ENCODE results near the gene CTBP1.

The CTBP1 gene

GRCh38 chr4:1195109-1195671, 53.7 kb downstream of the CTBP1 start:
- DNase-seq (ENCODE audit: low spot score) = no peak

GRCh38 chr4:1194010-1194900, 54.7 kb downstream of the CTBP1 start:
- DNase-seq (ENCODE audit: low spot score) = no peak

DNA sequence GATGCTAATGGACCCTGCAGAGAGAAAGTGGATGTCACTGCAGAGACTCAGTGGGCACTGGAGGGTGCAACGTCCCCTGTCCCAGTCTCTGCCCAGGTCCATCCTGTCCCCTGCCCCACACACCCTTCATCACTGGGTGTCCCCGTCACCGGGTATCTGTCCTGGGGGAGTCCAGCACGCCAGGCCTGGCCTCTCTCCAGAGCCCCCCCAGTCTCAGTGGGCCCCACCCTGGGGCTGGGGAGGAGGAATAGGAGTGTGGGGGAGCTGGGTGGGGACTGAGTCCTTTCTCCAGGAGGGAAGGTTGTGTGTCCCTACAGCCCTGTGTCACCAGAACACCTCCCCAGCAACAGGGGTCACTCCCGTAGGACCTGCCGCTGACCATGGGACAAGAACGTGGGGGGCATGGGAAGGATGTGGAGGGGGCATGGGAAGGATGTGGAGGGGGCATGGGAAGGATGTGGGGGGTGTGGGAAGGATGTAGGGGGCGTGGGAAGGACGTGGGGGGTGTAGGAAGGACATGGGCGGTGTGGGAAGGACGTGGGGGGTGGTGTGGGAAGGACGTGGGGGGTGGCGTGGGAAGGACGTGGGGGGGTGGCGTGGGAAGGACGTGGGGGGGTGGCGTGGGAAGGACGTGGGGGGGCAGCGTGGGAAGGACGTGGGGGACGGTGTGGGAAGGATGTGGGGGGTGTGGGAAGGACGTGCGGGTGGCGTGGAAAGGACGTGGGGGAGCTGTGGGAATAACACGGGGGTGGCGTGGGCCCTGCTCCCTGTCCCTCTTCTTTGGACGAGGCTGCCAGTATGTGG, 55.5 kb downstream of the CTBP1 start:
- DNase-seq (ENCODE audit: low spot score) = no peak

- no peak for DNase-seq (ENCODE audit: low spot score)
Observed at GRCh38 chr4:1192493-1193205, 56.3 kb downstream of the CTBP1 start.

DNA sequence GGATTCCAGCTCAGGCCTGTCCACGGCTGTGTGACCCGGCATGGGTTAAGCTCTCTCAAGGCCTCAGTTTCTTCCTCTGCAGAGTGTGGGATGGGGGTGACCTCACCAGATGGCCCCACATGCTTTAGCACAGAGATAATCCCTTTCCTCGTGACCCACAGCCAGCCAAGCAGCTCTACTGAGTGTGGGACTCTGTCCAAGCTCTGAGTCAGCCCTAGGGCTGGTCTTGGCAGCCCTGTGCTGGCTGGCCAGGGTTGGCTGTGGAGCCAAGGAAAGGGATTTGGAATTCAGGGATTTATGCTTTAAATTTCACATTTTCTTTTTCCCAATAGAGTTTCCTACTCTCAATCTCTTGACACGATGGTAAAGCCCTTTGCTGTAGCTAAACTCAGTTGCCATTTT, 56.8 kb downstream of the CTBP1 start:
- DNase-seq (ENCODE audit: low spot score) = peak; percentile 70

- peak; percentile 1 for DNase-seq (ENCODE audit: low spot score)
Observed at GRCh38 chr4:1191621-1192020, 57.3 kb downstream of the CTBP1 start.

DNA sequence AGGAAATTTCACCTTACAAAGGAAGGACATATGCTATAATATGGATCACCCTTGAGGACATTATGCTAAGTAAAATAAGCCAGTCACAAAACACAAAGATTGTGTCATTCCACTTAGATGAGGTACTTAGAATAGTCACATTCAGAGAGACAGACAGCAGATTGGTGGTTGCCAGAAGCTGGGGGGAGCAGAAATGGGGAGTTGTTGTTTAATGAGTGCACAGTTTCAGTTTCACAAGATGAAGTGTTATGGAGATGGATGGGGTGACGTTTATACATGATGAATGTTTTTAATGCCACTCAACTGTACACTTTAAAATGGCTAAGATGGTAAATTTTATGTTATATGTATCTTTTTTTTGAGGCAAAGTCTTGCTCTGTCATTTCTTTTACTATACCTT, 61.7 kb downstream of the CTBP1 start:
- DNase-seq (ENCODE audit: low spot score) = no peak

GRCh38 chr4:1183985-1184773, 64.8 kb downstream of the CTBP1 start:
- no peak for DNase-seq (ENCODE audit: low spot score)

GRCh38 chr4:1182313-1182712, 66.6 kb downstream of the CTBP1 start:
- no peak for DNase-seq (ENCODE audit: low spot score)

DNA sequence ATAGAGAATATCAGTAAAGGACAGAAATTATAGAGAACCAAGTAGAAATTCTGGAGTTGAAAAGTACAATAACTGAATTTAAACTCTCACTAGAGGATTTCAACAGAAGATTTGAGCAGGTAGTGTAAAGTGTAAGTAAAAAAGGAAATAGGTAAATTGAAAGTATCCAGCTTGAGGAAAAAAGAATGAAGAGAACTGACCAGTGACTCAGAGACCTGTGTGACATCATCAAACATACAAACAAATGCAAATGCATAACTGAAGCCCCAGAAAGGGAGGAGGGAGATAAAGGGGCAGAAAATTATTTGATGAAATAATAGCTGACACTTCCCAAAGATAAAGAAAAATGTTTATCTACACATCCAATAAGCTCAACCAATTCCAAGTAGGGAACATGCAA, 68.3 kb downstream of the CTBP1 start:
- no peak for DNase-seq (ENCODE audit: low spot score)

GRCh38 chr4:1179976-1180375, 69.0 kb downstream of the CTBP1 start:
- DNase-seq (ENCODE audit: low spot score) = no peak

DNA sequence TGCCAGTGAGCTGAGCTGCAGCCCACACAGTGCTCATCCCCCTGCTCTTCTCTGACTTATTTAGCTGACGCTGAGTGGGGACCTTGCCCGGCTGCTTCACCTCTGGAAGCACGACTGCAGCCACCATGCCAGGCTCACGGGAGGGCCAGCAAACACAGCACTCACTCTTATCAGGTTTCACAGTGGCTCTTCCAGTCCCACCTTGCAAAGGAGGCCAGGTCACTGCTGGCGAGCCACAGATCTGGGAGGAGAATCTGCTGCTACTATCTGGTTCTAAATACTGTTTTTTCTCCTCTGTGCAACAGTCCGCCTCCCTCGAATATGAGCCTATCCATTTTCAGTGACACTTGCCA, 69.9 kb downstream of the CTBP1 start:
- DNase-seq (ENCODE audit: low spot score) = no peak

GRCh38 chr4:1178300-1179088, 70.4 kb downstream of the CTBP1 start:
- DNase-seq (ENCODE audit: low spot score) = no peak

DNA sequence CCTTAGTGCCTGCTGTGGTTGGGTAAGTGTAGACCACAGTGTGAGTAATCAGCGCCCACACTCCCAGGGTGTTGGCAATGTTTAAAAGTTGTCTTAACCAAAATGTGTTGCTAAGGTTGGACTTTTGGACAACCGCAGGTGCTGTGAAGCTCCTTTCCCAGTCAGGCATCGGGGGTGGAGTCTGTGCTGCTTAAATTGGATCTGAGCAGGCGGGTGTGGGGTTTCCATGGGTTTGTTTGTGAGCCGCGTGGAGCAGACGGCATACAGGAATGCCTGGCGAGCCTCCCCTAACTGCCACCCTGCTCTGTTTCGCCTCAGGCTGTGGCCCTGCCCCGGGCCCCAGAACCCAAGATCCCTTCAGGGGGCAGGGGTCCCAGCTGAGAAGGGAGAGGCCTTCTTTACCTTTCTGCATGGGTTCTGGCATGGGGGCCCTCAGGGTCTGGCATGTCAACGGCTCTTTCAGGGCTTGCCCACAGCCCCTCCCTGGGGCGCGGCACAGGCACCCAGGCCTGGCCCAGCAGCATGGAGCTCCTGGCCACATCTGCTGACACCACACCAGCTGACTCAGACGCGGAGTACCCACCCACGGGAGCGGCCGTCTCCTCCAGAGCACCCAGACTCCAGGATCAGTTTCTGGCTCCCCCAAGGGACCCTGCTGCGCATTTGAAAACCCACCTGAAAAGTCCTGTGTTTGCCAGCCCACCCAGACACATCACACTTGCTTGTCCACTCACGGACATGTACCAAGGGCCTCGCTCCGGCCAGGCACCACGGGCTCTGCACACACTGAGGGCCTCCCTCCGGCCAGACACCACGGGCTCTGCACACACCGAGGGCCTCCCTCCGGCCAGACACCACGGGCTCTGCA, 71.4 kb downstream of the CTBP1 start:
- peak; percentile 75 for DNase-seq (ENCODE audit: low spot score)

- DNase-seq (ENCODE audit: low spot score) = no peak
Observed at GRCh38 chr4:1176398-1177273, 72.3 kb downstream of the CTBP1 start.

- DNase-seq (ENCODE audit: low spot score) = no peak
Observed at GRCh38 chr4:1175635-1176229, 73.2 kb downstream of the CTBP1 start.

DNA sequence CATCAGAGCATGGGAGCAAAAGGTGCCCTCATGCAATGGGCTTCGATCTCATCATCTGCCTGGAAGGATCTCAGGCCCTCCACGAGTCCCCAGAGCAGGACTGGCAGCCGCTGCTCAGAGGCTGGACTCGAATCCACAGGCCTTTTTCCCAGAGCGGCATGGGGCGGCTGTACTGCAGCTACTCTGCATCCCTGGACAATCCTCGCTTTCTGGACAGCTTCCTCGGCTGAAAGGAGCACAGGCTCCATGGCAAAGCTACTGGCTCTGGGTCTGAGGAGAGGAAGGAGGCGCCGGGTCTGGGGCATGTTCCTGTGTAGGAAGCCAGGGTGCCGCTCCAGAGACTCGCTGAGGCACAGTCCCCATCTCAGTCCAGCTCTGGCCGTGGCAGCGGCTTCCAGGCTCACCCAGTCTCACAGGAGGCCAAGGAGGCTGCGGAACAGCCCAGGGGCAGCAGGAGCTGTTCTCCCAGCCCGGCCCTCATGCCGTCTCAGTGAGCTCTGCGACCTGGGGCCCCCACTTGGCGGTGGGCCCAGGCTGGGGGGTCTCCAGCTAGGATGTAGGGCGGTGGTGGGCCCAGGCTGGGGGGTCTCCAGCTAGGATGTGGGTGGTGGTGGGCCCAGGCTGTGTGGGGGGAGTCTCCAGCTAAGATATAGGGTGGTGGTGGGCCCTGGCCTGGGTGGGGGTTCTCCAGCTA, 73.8 kb downstream of the CTBP1 start:
- DNase-seq (ENCODE audit: low spot score) = no peak

Measured in LoVo (cell line).